CD4-positive, alpha-beta T cell treated with Interleukin-12 subunit alpha and Interleukin-12 subunit beta, for 1 hour (primary cell): ENCODE measurements around the gene MYMK.
A peak's percentile ranks its signal among the peaks of the same experiment; 100 is the strongest.

ENCODE experiments used
- DNase-seq: peaks from one replicate; pipeline ENCODE4 v3.0.0-alpha.2; 2020

The MYMK gene

GRCh38 chr9:133496861-133497842 lies 27.6 kb downstream of the MYMK start:
- DNase-seq: no peak

GRCh38 chr9:133495327-133496293 lies 29.1 kb downstream of the MYMK start:
- DNase-seq: no peak

GRCh38 chr9:133494636-133495326 lies 30.0 kb downstream of the MYMK start:
- DNase-seq: no peak

GRCh38 chr9:133493845-133494540 lies 30.8 kb downstream of the MYMK start:
- no peak for DNase-seq

GRCh38 chr9:133493428-133493827 lies 31.3 kb downstream of the MYMK start:
- no peak for DNase-seq

- no peak for DNase-seq
Measured at GRCh38 chr9:133492061-133493021, 32.4 kb downstream of the MYMK start.

- DNase-seq: no peak
Measured at GRCh38 chr9:133491656-133491925, 33.2 kb downstream of the MYMK start.

GRCh38 chr9:133490865-133491655 lies 33.7 kb downstream of the MYMK start:
- DNase-seq: no peak

GRCh38 chr9:133490201-133490681 lies 34.5 kb downstream of the MYMK start:
- DNase-seq: no peak

- DNase-seq: no peak
Measured at GRCh38 chr9:133489253-133490190, 35.2 kb downstream of the MYMK start.

- DNase-seq: no peak
Measured at GRCh38 chr9:133488686-133489252, 36.0 kb downstream of the MYMK start.

GRCh38 chr9:133487331-133487725 lies 37.4 kb downstream of the MYMK start:
- no peak for DNase-seq

GRCh38 chr9:133485531-133486260 lies 39.1 kb downstream of the MYMK start:
- no peak for DNase-seq

- no peak for DNase-seq
Measured at GRCh38 chr9:133484671-133485437, 39.9 kb downstream of the MYMK start.

GRCh38 chr9:133483611-133484010 lies 41.1 kb downstream of the MYMK start:
- DNase-seq: no peak

- peak; percentile 85 for DNase-seq
Measured at GRCh38 chr9:133478851-133479711, 45.7 kb downstream of the MYMK start, which contains the start of gene SLC2A6. Gene SLC2A6, minus strand, starts transcription at chr9:133479099. Its CDS starts 40 bp downstream, at chr9:133479059.
